GM12878 (cell line): ENCODE measurements around the gene SGMS1. TPM values are rescaled to one million over a fixed set of nuclear protein-coding genes. Genes with fewer than 3 reads are reported as not detected.
A peak's percentile ranks its signal among the peaks of the same experiment; 100 is the strongest.

ENCODE experiments used
- ATF7 ChIP-seq: fragments of 450-650 bp; IDR thresholded peaks from 2 replicates; pipeline ENCODE4 v1.6.1; 2016; ENCODE audit warnings: low read depth, mild to moderate bottlenecking
- BCL11A ChIP-seq: IDR thresholded peaks from 2 replicates; pipeline ENCODE4 v1.6.1; 2011; ENCODE audit warnings: low read depth, low read length
- CBFB ChIP-seq: IDR thresholded peaks from 2 replicates; pipeline ENCODE4 v1.6.1; 2016; ENCODE audit warnings: antibody characterized with exemption, low read depth
- CBX5 ChIP-seq: sonication (generic); IDR thresholded peaks from 2 replicates; pipeline ENCODE4 v1.6.1; 2016; ENCODE audit warnings: low read depth, moderate library complexity, mild to moderate bottlenecking, inconsistent platforms
- FOXK2 ChIP-seq: fragments of 450-650 bp; IDR thresholded peaks from 2 replicates; pipeline ENCODE4 v1.6.1; 2017; ENCODE audit warnings: mild to moderate bottlenecking, moderate library complexity
- HDAC6 ChIP-seq: fragments of 200-600 bp; sonication (generic); IDR thresholded peaks from one replicate; pipeline ENCODE4 v1.8.0; 2017; ENCODE audit warnings: antibody characterized with exemption; ENCODE audit not compliant: unreplicated experiment
- IKZF2 ChIP-seq, 2 experiments: fragments of 450-650 bp; IDR thresholded peaks; 2 replicates each; pipeline ENCODE4 v1.6.1; 2017; ENCODE audit warnings: mild to moderate bottlenecking in 2 of 2, moderate library complexity in 2 of 2
- LARP7 ChIP-seq: fragments of 450-650 bp; IDR thresholded peaks from 2 replicates; pipeline ENCODE4 v1.6.1; 2017; ENCODE audit warnings: mild to moderate bottlenecking
- NBN ChIP-seq: fragments of 450-650 bp; IDR thresholded peaks from 2 replicates; pipeline ENCODE4 v1.6.1; 2016
- NR2C2 ChIP-seq: IDR thresholded peaks from 2 replicates; pipeline ENCODE4 v1.6.1; 2011; ENCODE audit warnings: borderline replicate concordance, low read depth; ENCODE audit not compliant: control insufficient read depth, insufficient read length
- NR2F1 ChIP-seq: fragments of 450-650 bp; conservative IDR thresholded peaks from 2 replicates; pipeline ENCODE4 v1.6.1; 2017; ENCODE audit warnings: mild to moderate bottlenecking
- SREBF1 ChIP-seq: IDR thresholded peaks from 2 replicates; pipeline ENCODE4 v1.6.1; 2012; ENCODE audit warnings: mild to moderate bottlenecking, low read length
- TAF1 ChIP-seq: IDR thresholded peaks from 2 replicates; pipeline ENCODE4 v1.6.1; 2011; ENCODE audit warnings: mild to moderate bottlenecking, low read depth, low read length, borderline replicate concordance
- TCF12 ChIP-seq: IDR thresholded peaks from 2 replicates; pipeline ENCODE4 v1.6.1; 2011; ENCODE audit warnings: low read depth, mild to moderate bottlenecking, low read length
- TCF3 ChIP-seq: IDR thresholded peaks from 2 replicates; pipeline ENCODE4 v1.6.1; 2012; ENCODE audit warnings: low read depth, mild to moderate bottlenecking, low read length, borderline replicate concordance; ENCODE audit not compliant: insufficient read depth
- YY1 ChIP-seq: IDR thresholded peaks from 2 replicates; pipeline ENCODE4 v1.6.1; 2011; ENCODE audit warnings: low read depth, mild to moderate bottlenecking, low read length
- polyA plus RNA-seq, 11 experiments: library from polyadenylated mRNA; depleted of rRNA in 4 of 11; unstranded in 6 of 11; stranded (reverse) in 5 of 11; fragments of >200 nt; fragmentation: Nextera tagmentation in 4 of 11; fragmentation: Illumina TruSeq in 1 of 11; extraction: Ambion mirVana in 4 of 11; extraction: Trizol in 1 of 11; gene quantifications; 1 replicate in 1 of 11; 2 replicates in 10 of 11; pipeline versions ENCODE4 v1.2.1 to v1.2.3, GENCODE V29; 2011 to 2016; ENCODE audit warnings: inconsistent platforms in 2 of 11, missing spikeins in 2 of 11, low read depth in 1 of 11
- total RNA-seq, 4 experiments: library from RNA; depleted of rRNA in 3 of 4; stranded (reverse); fragments of >200 nt in 3 of 4; fragmentation: Illumina TruSeq in 1 of 4; extraction: Trizol in 1 of 4; gene quantifications; 2 replicates each; pipeline versions ENCODE4 v1.2.1 to v1.2.3, GENCODE V29; 2013 to 2021
- TF ChIP-seq, protein P1 (sequence below): IDR thresholded peaks from 2 replicates; pipeline ENCODE4 v1.6.1; 2011; ENCODE audit warnings: borderline replicate concordance, low read depth, mild to moderate bottlenecking, moderate library complexity, low read length; ENCODE audit not compliant: insufficient read depth, poor library complexity, severe bottlenecking
- TF ChIP-seq, protein P2 (sequence below): fragments of 450-650 bp; IDR thresholded peaks from 2 replicates; pipeline ENCODE4 v1.6.1; 2017; ENCODE audit warnings: antibody characterized with exemption, mild to moderate bottlenecking, moderate library complexity
- TF ChIP-seq, protein P3 (sequence below): fragments of 450-650 bp; IDR thresholded peaks from 2 replicates; pipeline ENCODE4 v1.6.1; 2016; ENCODE audit warnings: mild to moderate bottlenecking
- TF ChIP-seq, protein P4 (sequence below), 3 experiments: IDR thresholded peaks in 2 of 3; conservative IDR thresholded peaks in 1 of 3; 2 replicates each; pipeline ENCODE4 v1.5.1; 2011; ENCODE audit warnings: low read depth in 3 of 3, low read length in 3 of 3, mild to moderate bottlenecking in 3 of 3, control low read depth in 2 of 3, moderate library complexity in 2 of 3, inconsistent platforms in 1 of 3, mixed read lengths in 1 of 3; ENCODE audit not compliant: control insufficient read depth in 2 of 3, insufficient read depth in 1 of 3; ENCODE audit errors: extremely low read depth in 1 of 3
- TF ChIP-seq, protein P5 (sequence below): fragments of 450-650 bp; IDR thresholded peaks from 2 replicates; pipeline ENCODE4 v1.6.1; 2017; ENCODE audit warnings: low read depth, mild to moderate bottlenecking, moderate library complexity

The SGMS1 gene
- total and polyA plus RNA-seq, 10 of the 15 experiments (the other 5 are each of a cell fraction or from before 2014, with no cell fraction given), result 1.4 to 14.5 (median 4.9) TPM

DNA sequence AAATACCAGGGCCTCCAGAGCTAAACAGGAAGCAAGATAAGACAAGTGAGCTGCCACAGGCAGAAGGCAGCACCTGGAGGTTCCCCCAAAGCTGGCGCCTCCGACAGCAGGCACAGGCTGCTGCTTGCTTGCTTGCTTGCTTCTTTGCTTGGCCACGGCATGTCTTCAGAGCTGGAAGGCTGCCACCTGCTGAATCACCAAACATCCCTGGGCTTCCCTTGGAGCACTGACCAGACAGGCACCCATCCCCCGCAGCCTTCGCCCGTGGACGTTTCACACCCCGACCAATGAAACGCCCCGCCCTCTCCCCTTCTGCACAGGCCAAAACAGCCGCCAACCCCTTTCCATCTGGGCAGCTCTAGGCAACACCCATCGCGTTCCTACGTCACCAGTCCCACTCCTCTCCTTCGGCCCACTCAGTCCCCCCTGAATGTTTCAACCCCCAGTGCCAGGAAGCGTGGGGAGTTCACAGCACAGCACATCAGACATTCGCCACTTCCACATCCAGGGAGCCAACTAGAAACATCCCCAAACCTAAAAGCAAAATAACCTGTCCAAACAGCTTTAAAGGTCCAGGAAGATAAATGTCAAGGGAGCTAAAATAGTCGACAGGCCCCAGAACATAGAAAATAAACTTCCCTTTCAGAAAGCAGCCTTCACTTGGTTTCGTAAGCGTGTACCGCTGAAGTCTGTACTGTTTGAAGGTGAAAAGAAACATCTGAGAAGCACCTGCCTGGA, 1.6 kb downstream of the SGMS1 start (continued):
- TF ChIP-seq, protein P1, sequence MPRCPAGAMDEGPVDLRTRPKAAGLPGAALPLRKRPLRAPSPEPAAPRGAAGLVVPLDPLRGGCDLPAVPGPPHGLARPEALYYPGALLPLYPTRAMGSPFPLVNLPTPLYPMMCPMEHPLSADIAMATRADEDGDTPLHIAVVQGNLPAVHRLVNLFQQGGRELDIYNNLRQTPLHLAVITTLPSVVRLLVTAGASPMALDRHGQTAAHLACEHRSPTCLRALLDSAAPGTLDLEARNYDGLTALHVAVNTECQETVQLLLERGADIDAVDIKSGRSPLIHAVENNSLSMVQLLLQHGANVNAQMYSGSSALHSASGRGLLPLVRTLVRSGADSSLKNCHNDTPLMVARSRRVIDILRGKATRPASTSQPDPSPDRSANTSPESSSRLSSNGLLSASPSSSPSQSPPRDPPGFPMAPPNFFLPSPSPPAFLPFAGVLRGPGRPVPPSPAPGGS, result no peak
- TF ChIP-seq NR2C2 (no peak), HDAC6 (no peak), ATF7 (peak; percentile 66), SREBF1 (no peak), YY1 (no peak), CBX5 (0 out of 2 replicates have a peak, but pooled peaks have one; percentile 19), IKZF2 (IDR thresholded peaks at IDR 0.05) (peak; percentile 64 to 70), TCF12 (peak; percentile 80), NBN (peak; percentile 79), FOXK2 (no peak), LARP7 (0 out of 2 replicates have a peak, but pooled peaks have one; percentile 29), TAF1 (no peak), NR2F1 (0 out of 2 replicates have a peak, but pooled peaks have one; percentile 28), BCL11A (no peak), TCF3 (peak; percentile 89), CBFB (no peak)
- TF ChIP-seq, protein P2, sequence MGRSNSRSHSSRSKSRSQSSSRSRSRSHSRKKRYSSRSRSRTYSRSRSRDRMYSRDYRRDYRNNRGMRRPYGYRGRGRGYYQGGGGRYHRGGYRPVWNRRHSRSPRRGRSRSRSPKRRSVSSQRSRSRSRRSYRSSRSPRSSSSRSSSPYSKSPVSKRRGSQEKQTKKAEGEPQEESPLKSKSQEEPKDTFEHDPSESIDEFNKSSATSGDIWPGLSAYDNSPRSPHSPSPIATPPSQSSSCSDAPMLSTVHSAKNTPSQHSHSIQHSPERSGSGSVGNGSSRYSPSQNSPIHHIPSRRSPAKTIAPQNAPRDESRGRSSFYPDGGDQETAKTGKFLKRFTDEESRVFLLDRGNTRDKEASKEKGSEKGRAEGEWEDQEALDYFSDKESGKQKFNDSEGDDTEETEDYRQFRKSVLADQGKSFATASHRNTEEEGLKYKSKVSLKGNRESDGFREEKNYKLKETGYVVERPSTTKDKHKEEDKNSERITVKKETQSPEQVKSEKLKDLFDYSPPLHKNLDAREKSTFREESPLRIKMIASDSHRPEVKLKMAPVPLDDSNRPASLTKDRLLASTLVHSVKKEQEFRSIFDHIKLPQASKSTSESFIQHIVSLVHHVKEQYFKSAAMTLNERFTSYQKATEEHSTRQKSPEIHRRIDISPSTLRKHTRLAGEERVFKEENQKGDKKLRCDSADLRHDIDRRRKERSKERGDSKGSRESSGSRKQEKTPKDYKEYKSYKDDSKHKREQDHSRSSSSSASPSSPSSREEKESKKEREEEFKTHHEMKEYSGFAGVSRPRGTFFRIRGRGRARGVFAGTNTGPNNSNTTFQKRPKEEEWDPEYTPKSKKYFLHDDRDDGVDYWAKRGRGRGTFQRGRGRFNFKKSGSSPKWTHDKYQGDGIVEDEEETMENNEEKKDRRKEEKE, result no peak
- TF ChIP-seq, protein P3, sequence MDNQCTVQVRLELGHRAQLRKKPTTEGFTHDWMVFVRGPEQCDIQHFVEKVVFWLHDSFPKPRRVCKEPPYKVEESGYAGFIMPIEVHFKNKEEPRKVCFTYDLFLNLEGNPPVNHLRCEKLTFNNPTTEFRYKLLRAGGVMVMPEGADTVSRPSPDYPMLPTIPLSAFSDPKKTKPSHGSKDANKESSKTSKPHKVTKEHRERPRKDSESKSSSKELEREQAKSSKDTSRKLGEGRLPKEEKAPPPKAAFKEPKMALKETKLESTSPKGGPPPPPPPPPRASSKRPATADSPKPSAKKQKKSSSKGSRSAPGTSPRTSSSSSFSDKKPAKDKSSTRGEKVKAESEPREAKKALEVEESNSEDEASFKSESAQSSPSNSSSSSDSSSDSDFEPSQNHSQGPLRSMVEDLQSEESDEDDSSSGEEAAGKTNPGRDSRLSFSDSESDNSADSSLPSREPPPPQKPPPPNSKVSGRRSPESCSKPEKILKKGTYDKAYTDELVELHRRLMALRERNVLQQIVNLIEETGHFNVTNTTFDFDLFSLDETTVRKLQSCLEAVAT, result peak; percentile 77
- TF ChIP-seq, protein P4, sequence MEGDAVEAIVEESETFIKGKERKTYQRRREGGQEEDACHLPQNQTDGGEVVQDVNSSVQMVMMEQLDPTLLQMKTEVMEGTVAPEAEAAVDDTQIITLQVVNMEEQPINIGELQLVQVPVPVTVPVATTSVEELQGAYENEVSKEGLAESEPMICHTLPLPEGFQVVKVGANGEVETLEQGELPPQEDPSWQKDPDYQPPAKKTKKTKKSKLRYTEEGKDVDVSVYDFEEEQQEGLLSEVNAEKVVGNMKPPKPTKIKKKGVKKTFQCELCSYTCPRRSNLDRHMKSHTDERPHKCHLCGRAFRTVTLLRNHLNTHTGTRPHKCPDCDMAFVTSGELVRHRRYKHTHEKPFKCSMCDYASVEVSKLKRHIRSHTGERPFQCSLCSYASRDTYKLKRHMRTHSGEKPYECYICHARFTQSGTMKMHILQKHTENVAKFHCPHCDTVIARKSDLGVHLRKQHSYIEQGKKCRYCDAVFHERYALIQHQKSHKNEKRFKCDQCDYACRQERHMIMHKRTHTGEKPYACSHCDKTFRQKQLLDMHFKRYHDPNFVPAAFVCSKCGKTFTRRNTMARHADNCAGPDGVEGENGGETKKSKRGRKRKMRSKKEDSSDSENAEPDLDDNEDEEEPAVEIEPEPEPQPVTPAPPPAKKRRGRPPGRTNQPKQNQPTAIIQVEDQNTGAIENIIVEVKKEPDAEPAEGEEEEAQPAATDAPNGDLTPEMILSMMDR (IDR thresholded peaks at IDR 0.05 in 2 of 3, conservative IDR thresholded peaks at IDR 0.05 in 1 of 3; ENCODE audit: control insufficient read depth in 2 of 3, extremely low read depth in 1 of 3, insufficient read depth in 1 of 3, low read depth in 3 of 3, low read length in 3 of 3), result peak; percentile 6 to 42 (median 9); a peak in 1 of 6 replicates
- TF ChIP-seq, protein P5, sequence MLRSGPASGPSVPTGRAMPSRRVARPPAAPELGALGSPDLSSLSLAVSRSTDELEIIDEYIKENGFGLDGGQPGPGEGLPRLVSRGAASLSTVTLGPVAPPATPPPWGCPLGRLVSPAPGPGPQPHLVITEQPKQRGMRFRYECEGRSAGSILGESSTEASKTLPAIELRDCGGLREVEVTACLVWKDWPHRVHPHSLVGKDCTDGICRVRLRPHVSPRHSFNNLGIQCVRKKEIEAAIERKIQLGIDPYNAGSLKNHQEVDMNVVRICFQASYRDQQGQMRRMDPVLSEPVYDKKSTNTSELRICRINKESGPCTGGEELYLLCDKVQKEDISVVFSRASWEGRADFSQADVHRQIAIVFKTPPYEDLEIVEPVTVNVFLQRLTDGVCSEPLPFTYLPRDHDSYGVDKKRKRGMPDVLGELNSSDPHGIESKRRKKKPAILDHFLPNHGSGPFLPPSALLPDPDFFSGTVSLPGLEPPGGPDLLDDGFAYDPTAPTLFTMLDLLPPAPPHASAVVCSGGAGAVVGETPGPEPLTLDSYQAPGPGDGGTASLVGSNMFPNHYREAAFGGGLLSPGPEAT, result peak; percentile 40; the same call in 1 of the 2 replicates
